Ovary (tissue), 3 donors: ENCODE results near the gene TRAFD1.

Experiments
- POLR2A ChIP-seq: fragments of 450-650 bp; IDR thresholded peaks from one replicate; pipeline ENCODE4 v1.6.1; 2017; ENCODE audit warnings: antibody characterized with exemption, mild to moderate bottlenecking, moderate library complexity
- TF ChIP-seq, protein P1 (sequence below), 3 donors: fragments of 450-650 bp in 2 of 3; fragments of 200-600 bp in 1 of 3; IDR thresholded peaks; one replicate each; pipeline versions ENCODE4 v1.5.1 to v1.8.0; 2016 to 2022; ENCODE audit warnings: antibody characterized with exemption in 3 of 3, mild to moderate bottlenecking in 1 of 3
- donor health status: DM: no; HTN: no; CAD: no.

- TF ChIP-seq, protein P1, sequence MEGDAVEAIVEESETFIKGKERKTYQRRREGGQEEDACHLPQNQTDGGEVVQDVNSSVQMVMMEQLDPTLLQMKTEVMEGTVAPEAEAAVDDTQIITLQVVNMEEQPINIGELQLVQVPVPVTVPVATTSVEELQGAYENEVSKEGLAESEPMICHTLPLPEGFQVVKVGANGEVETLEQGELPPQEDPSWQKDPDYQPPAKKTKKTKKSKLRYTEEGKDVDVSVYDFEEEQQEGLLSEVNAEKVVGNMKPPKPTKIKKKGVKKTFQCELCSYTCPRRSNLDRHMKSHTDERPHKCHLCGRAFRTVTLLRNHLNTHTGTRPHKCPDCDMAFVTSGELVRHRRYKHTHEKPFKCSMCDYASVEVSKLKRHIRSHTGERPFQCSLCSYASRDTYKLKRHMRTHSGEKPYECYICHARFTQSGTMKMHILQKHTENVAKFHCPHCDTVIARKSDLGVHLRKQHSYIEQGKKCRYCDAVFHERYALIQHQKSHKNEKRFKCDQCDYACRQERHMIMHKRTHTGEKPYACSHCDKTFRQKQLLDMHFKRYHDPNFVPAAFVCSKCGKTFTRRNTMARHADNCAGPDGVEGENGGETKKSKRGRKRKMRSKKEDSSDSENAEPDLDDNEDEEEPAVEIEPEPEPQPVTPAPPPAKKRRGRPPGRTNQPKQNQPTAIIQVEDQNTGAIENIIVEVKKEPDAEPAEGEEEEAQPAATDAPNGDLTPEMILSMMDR (IDR thresholded peaks at IDR 0.05): no peak
- no peak for TF ChIP-seq POLR2A
Observed at GRCh38 chr12:112192475-112192874, 67.1 kb downstream of the TRAFD1 start.
